Measurements from ENCODE around the gene E2F8. TPM values are rescaled to one million over a fixed set of nuclear protein-coding genes. Genes with fewer than 3 reads are reported as not detected.
A peak's percentile ranks its signal among the peaks of the same experiment; 100 is the strongest.

Gene E2F8
- total and polyA plus RNA-seq, 9 of the 15 experiments (the other 6 are each of a cell fraction or from before 2014, with no cell fraction given): 6.9 to 23.6 (median 12.1) TPM

DNA sequence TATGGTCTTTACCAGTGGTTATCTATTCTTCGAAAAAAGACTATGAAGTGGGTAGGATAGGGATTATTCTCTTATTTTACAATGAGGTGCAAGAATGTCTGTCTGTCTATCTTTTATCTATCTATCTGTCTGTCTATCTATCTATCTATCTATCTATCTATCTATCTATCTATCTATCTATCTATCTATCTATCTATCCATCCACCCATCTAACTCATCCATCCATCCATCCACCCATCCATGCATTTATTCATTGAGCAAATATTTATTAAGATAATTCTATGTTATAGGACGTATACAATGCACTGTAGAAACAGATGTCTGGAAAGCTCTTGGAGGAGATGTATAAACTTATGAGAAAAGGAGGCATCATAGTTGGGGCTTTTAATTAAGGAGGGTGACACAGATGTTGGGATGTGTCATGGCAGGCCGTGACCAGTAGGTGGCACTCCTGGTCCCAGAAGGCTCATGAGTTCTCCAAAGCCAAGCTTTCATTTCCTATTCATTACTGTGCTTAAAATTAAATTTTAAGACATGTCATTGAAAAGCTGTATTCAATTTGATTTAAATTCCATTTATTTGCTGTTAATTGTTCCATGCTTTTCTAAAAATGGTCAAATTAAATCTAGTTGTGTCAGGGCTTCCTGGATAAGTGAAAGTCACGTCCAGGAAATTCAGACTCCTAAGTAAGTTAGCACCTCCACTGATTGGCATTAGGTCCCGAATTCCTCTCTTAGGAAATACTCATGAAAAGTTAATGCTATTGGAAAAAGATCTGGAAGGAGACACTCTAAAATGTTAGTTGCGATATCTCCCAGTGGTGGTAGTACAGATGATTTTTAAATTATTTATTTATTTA, 19.0 kb upstream of the E2F8 start:
- Histone ChIP-seq H4K20me1 (replicated peaks; ENCODE audit: control insufficient read depth, insufficient read depth, low read length) (no peaks in the 10 kb centered on the region; the same call in 1 of the 2 replicates), H2AFZ (ENCODE audit: low read depth, low read length) (peak overlapping the region; percentile 19; the same call in 1 of the 2 replicates), H3K27ac (ENCODE audit: extremely low read depth, low read depth, low read length) (no peak overlapping the region), H3K36me3 (ENCODE audit: control insufficient read depth, insufficient read depth, low read length) (no peaks in the 10 kb centered on the region), H3K9me3 (replicated peaks; ENCODE audit: control insufficient read depth, insufficient read depth, low read depth, low read length) (no peaks in the 10 kb centered on the region), H3K27me3 (ENCODE audit: control insufficient read depth in 2 of 2, insufficient read depth in 2 of 2, low read length in 2 of 2) (peaks cover 8 to 12% of the 10 kb centered on the region in 2 experiments; a peak in 4 of 5 replicates), H3K4me2 (ENCODE audit: insufficient read depth, low read length) (no peak overlapping the region), H3K9ac (ENCODE audit: insufficient read depth in 1 of 2, low read depth in 2 of 2, low read length in 2 of 2) (no peak overlapping the region), H3K4me3 (no peak overlapping the region), H3K79me2 (ENCODE audit: control insufficient read depth, insufficient read depth, low read length) (no peaks in the 10 kb centered on the region), H3K4me1 (replicated peaks in 1 of 2; ENCODE audit: control insufficient read depth in 2 of 2, insufficient read depth in 2 of 2, low read length in 2 of 2) (no peaks in the 10 kb centered on the region), H3K9me1 (ENCODE audit: control insufficient read depth, insufficient read depth, low read length) (no peaks in the 10 kb centered on the region)
- intact Hi-C loops (cut with micrococcal nuclease) (loop anchor here (2.0 kb wide), 2 partner anchors 183 to 293 kb away; no protein-coding TSS in a partner anchor), in situ Hi-C loops (cut with MboI) (no loop called here)
- POLR2A ChIA-PET: interaction anchor here (0.6 kb wide), 1 partner anchor 283 kb away, joined by 3 read pairs; no protein-coding TSS in a partner anchor
- FAIRE-seq: peak; percentile 96
- DNase-seq (ENCODE audit: extremely low read depth in 1 of 4, low spot score in 3 of 4): peak; percentile 59 to 73 (median 68)
- peak; percentile 90 for ATAC-seq
- 25% methylated on average over 5 of the region's 6 CpGs for WGBS (ENCODE audit: insufficient coverage, low coverage, missing lambda C conversion rate)
- BruUV-seq (replicated peaks): no TSS peak
- CTCF ChIA-PET (ENCODE audit: low intra/inter-chr PET ratio): interaction anchor here (0.6 to 1.7 kb wide), 3 partner anchors 180 to 294 kb away, joined by 3 to 9 read pairs (median 8); no protein-coding TSS in a partner anchor
- TF ChIP-seq TBL1XR1 (IDR thresholded peaks at IDR 0.05; ENCODE audit: low read length in 2 of 2) (peak in 1 of 2 experiments; percentile 30; a peak in 1 of 4 replicates), SMAD3 (CRISPR knock-in tag; conservative IDR thresholded peaks at IDR 0.05) (no peak), DACH1 (IDR thresholded peaks at IDR 0.05; ENCODE audit: partially characterized antibody) (peak; percentile 91), JUND (IDR thresholded peaks at IDR 0.05; ENCODE audit: borderline replicate concordance, low read depth, low read length) (peak; percentile 36; the same call in 1 of the 2 replicates), JUND (tag; IDR thresholded peaks at IDR 0.05; ENCODE audit: borderline replicate concordance, low read depth, low read length) (no peak), RAD21 (CRISPR knock-in tag; conservative IDR thresholded peaks at IDR 0.05 in 1 of 2, IDR thresholded peaks at IDR 0.05 in 1 of 2) (peak; percentile 59 to 74), GMEB1 (CRISPR knock-in tag; IDR thresholded peaks at IDR 0.05) (no peak), MYNN (IDR thresholded peaks at IDR 0.05) (0 out of 2 replicates have a peak, but pooled peaks have one; percentile 58), MYNN (CRISPR knock-in tag; IDR thresholded peaks at IDR 0.05) (no peak), POU5F1 (IDR thresholded peaks at IDR 0.05; ENCODE audit: borderline replicate concordance, low read depth, low read length, partially characterized antibody) (no peak)
- TF ChIP-seq, protein P1, sequence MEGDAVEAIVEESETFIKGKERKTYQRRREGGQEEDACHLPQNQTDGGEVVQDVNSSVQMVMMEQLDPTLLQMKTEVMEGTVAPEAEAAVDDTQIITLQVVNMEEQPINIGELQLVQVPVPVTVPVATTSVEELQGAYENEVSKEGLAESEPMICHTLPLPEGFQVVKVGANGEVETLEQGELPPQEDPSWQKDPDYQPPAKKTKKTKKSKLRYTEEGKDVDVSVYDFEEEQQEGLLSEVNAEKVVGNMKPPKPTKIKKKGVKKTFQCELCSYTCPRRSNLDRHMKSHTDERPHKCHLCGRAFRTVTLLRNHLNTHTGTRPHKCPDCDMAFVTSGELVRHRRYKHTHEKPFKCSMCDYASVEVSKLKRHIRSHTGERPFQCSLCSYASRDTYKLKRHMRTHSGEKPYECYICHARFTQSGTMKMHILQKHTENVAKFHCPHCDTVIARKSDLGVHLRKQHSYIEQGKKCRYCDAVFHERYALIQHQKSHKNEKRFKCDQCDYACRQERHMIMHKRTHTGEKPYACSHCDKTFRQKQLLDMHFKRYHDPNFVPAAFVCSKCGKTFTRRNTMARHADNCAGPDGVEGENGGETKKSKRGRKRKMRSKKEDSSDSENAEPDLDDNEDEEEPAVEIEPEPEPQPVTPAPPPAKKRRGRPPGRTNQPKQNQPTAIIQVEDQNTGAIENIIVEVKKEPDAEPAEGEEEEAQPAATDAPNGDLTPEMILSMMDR (IDR thresholded peaks at IDR 0.05 in 2 of 3, conservative IDR thresholded peaks at IDR 0.05 in 1 of 3; ENCODE audit: insufficient read depth in 2 of 3, low read depth in 1 of 3, low read length in 3 of 3): peak; percentile 76 to 88 (median 84)
- TF ChIP-seq, protein P2, sequence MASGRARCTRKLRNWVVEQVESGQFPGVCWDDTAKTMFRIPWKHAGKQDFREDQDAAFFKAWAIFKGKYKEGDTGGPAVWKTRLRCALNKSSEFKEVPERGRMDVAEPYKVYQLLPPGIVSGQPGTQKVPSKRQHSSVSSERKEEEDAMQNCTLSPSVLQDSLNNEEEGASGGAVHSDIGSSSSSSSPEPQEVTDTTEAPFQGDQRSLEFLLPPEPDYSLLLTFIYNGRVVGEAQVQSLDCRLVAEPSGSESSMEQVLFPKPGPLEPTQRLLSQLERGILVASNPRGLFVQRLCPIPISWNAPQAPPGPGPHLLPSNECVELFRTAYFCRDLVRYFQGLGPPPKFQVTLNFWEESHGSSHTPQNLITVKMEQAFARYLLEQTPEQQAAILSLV (tag; IDR thresholded peaks at IDR 0.05): no peak
- TF ChIP-seq, protein P3, sequence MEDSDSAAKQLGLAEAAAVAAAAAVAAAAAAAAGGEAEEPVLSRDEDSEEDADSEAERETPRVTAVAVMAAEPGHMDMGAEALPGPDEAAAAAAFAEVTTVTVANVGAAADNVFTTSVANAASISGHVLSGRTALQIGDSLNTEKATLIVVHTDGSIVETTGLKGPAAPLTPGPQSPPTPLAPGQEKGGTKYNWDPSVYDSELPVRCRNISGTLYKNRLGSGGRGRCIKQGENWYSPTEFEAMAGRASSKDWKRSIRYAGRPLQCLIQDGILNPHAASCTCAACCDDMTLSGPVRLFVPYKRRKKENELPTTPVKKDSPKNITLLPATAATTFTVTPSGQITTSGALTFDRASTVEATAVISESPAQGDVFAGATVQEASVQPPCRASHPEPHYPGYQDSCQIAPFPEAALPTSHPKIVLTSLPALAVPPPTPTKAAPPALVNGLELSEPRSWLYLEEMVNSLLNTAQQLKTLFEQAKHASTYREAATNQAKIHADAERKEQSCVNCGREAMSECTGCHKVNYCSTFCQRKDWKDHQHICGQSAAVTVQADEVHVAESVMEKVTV (CRISPR knock-in tag; IDR thresholded peaks at IDR 0.05): 0 out of 2 replicates have a peak, but pooled peaks have one; percentile 40

All from K562 (cell line).